GM12801 (cell line): Measurements from ENCODE around the gene FRS3.

Experiments
- TF ChIP-seq, protein P1 (sequence below): IDR thresholded peaks from one replicate; pipeline ENCODE4 v1.5.1; 2011; ENCODE audit warnings: control low read depth; ENCODE audit not compliant: insufficient read length; ENCODE audit errors: extremely low read depth

Gene FRS3

DNA sequence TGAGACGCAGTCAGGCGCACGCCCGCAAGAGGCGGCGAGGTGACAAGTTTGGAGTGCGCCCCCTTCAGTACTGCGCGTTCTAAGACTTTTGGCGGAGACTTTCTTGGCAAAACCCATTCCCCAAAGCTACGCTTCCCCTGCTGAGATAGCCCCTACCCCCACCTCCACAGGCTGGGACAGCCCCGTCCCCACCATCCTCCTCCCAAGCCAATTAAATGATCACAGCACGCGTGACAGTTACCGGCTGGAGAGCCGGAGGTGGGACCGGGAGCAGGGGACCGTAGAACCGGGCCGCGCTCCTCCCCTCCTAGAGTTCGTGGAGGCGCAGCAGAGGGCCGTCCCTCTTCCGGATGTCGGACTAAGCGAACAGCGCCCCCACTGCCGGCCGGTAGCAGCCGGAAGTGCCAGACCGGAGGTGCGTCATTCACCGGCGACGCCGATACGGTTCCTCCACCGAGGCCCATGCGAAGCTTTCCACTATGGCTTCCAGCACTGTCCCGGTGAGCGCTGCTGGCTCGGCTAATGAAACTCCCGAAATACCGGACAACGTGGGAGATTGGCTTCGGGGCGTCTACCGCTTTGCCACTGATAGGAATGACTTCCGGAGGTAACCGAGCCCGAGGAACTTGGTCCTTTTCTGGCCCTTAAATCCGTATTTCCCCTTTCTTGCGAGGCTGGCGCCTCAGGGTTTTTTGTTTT, 7.7 kb upstream of the FRS3 start, which contains the start of gene TOMM6:
TSS of gene TOMM6 (plus strand) at position 476 of the 699 bp plus-strand sequence. CDS start at position 480, 4 bp downstream.
- TF ChIP-seq, protein P1, sequence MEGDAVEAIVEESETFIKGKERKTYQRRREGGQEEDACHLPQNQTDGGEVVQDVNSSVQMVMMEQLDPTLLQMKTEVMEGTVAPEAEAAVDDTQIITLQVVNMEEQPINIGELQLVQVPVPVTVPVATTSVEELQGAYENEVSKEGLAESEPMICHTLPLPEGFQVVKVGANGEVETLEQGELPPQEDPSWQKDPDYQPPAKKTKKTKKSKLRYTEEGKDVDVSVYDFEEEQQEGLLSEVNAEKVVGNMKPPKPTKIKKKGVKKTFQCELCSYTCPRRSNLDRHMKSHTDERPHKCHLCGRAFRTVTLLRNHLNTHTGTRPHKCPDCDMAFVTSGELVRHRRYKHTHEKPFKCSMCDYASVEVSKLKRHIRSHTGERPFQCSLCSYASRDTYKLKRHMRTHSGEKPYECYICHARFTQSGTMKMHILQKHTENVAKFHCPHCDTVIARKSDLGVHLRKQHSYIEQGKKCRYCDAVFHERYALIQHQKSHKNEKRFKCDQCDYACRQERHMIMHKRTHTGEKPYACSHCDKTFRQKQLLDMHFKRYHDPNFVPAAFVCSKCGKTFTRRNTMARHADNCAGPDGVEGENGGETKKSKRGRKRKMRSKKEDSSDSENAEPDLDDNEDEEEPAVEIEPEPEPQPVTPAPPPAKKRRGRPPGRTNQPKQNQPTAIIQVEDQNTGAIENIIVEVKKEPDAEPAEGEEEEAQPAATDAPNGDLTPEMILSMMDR = no peak

DNA sequence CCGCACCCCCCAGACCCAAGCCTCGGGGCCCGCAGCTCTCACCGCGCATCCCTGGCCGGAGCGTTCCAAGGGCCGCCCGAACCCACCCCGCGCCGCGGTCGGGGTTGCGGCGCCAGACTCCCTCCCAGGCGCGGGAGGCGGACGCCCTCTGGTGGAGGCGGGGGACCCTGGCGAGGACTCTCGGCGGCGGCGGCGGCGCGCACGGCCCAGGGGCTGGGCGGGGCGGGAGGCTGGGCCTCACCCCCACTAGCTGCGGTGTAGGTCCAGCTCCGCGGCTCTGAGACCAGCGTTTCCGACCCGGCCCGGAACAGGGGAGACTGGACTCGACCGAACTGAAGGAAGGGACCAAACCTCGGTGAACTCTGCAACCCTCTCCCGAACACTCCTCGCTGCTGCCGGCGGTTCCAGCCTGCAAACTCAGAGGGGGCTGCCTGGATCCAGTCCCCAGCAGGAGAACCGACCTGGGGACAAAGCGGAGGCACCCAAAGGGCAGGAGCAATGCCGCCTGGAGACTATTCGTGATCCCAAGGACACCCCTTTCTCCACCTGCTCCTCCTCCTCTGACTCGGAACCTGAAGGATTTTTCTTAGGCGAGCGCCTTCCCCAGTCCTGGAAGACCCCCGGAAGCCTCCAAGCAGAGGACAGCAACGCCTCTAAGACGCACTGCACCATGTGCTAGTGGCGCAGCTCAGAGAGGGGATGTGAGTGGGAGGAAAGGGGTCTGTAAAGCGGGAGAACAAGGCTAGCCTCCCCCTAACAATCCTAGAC, 6.9 kb upstream of the FRS3 start:
- TF ChIP-seq, protein P1 = no peak

DNA sequence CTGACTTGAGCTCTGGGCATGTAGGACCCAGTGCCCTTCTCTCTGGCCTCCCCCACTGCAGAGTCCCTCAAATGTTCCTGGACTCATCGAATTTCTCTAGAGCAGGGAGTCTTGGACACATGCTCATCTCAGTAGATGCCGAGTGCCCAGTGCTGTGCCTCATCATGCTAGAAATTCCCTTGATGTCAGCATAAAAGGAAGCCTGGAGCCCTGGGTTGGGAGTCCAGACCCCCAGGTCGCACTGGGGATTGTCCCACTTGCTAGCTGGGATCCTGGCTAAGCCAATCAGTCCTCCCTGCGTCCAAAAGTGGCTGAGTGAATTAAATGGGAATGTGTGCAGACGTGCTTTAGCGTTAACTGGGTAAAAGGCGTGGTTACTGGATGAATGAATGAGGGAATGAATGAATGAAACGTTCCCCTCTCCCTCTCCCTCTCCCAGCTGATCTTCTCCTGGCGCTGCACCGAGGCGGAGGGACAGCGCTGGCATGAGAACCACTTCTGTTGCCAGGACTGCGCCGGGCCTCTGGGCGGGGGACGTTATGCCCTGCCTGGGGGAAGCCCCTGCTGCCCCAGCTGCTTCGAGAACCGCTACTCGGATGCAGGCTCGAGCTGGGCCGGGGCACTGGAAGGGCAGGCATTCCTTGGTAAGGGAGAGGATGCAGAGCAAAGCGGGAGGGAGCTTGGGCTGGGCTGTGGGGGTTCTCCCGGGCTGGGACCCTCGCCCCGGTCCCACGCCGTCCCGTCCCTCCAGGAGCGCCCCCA, 6.2 kb upstream of the FRS3 start:
- TF ChIP-seq, protein P1 = no peak

DNA sequence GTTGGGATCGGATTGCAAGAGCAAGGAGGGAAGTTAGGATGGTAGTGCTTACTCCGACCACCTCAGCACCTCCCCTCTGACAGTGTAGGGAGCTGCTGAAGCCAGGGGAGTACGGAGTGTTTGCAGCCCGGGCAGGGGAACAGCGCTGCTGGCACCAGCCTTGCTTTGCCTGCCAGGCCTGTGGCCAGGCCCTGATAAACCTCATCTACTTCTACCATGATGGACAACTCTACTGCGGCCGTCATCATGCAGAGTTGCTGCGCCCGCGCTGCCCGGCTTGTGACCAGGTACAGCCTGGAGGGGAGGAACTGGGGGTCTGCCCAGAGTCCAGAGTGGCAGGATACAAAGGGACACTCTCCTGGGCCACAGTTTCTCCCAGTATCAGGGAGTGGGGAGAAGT, 5.6 kb upstream of the FRS3 start:
- TF ChIP-seq, protein P1 = no peak

DNA sequence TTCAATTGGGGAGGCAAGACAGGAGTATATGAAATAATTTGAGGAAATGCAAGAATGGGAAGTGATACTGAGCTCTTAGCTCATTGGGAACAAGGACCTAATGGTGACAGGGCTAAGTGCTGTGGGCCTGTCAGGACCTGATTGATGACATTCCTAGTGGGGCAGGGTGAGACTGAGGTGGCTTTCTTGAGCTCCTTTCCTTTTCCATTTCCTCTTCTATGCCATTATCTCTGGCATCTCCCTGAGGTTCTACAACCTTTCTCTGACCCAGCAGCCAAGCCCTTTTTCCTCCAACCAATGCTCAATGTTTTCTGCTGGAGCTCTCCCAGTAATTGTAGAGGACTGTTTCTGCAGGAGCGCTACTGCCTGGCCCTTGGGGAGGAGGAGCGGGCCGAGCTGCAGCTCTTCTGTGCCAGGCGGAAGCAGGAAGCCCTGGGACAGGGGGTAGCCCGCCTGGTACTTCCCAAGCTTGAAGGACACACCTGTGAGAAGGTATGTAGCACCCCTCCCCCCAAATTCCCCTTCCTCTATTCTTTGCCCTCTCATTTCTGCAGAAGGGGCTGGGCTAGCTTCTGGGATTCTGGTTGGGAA, 5.0 kb upstream of the FRS3 start:
- TF ChIP-seq, protein P1 = no peak

DNA sequence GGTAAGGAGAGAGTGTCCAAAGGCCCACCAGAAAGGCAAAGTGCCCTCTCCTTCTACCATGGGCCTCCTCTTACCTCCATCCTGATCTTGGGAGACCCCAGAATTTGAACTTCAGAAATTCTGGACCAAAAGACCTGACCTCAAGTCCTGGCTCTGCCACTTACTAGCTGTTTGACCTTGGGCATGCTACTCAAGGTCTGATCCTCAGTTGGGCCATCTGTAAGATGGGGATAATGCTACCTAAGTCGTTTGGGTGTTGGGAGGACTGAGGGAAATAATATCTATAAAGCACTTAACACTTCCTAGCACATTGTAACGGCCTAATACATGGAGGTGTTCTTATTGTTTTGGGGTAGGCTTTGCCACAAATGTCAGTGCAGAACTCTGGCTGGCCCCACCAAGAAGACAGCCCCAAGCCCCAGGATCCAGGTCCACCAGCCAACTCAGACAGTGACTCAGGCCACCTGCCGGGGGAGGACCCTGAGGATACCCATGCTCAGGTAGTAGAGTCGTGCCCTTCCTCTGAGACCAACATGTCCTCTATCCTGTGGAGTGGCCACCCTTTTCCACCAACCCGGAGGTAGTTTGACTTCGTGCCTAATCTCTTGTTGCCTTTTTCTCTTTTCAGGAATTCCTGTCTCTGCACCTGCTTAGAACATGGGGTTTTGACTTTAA, 3.5 kb upstream of the FRS3 start:
- TF ChIP-seq, protein P1 = no peak

DNA sequence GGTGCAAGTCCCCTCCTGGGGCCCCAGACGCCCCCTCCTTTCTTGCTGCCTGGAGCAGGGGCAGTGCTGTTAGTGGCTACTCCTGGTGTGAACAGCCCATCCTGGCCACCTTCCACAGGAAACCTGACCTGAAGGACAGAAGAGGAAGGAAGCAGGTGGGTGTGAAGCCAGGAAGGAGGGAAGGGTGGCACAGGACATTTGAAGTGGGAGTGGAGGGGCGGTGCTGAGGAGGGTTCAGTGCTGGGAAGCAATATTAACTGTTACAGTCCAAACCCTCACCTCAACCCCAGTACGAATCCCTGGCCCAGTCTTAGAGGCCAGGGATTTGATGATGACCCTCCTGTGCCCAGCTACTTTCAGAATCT, 1.6 kb upstream of the FRS3 start:
- TF ChIP-seq, protein P1 = no peak
